ENCODE measurements around the gene PAK4.

Gene PAK4

GRCh38 chr19:39192846-39193245, 67.3 kb downstream of the PAK4 start:
- Histone ChIP-seq H3K4me1 (ENCODE audit: control insufficient read depth in 5 of 5, insufficient read depth in 5 of 5, low read length in 5 of 5) (peaks cover 0 to 11% (median 3%) of the 10 kb centered on the region in 5 donors), H3K36me3 (ENCODE audit: control insufficient read depth in 5 of 5, insufficient read depth in 5 of 5, low read length in 5 of 5) (no peaks in the 10 kb centered on the region), H3K27ac (ENCODE audit: low read depth, low read length) (no peak overlapping the region), H3K27me3 (ENCODE audit: control insufficient read depth in 5 of 5, insufficient read depth in 4 of 5, low read length in 5 of 5) (peaks cover 25 to 36% (median 35%) of the 10 kb centered on the region in 5 donors), H3K9ac (ENCODE audit: low read length in 5 of 5) (no peak overlapping the region), H3K4me3 (ENCODE audit: low read depth in 1 of 5, low read length in 5 of 5) (no peak overlapping the region), H3K9me3 (ENCODE audit: control insufficient read depth in 5 of 5, low read length in 5 of 5) (no peaks in the 10 kb centered on the region)

- Histone ChIP-seq H3K9me3 (ENCODE audit: control insufficient read depth in 5 of 5, low read length in 5 of 5) (no peaks in the 10 kb centered on the region), H3K27me3 (ENCODE audit: control insufficient read depth in 5 of 5, insufficient read depth in 4 of 5, low read length in 5 of 5) (peaks cover 23 to 41% (median 40%) of the 10 kb centered on the region in 5 donors), H3K27ac (ENCODE audit: low read depth, low read length) (no peak overlapping the region), H3K4me3 (ENCODE audit: low read depth in 1 of 5, low read length in 5 of 5) (no peak overlapping the region), H3K9ac (ENCODE audit: low read length in 5 of 5) (peak overlapping the region in 1 of 5 donors; percentile 14), H3K4me1 (ENCODE audit: control insufficient read depth in 5 of 5, insufficient read depth in 5 of 5, low read length in 5 of 5) (peaks cover 0 to 11% (median 3%) of the 10 kb centered on the region in 5 donors), H3K36me3 (ENCODE audit: control insufficient read depth in 5 of 5, insufficient read depth in 5 of 5, low read length in 5 of 5) (no peaks in the 10 kb centered on the region)
Measured at GRCh38 chr19:39193803-39194202, 68.2 kb downstream of the PAK4 start.

GRCh38 chr19:39194832-39195542, 69.4 kb downstream of the PAK4 start:
- no peak overlapping the region for H3K27ac ChIP-seq (ENCODE audit: low read depth, low read length)
- H3K4me1 ChIP-seq (ENCODE audit: control insufficient read depth in 5 of 5, insufficient read depth in 5 of 5, low read length in 5 of 5) = peaks cover 0 to 11% (median 3%) of the 10 kb centered on the region in 5 donors
- no peaks in the 10 kb centered on the region for H3K9me3 ChIP-seq (ENCODE audit: control insufficient read depth in 5 of 5, low read length in 5 of 5)
- no peaks in the 10 kb centered on the region for H3K36me3 ChIP-seq (ENCODE audit: control insufficient read depth in 5 of 5, insufficient read depth in 5 of 5, low read length in 5 of 5)
- no peak overlapping the region for H3K4me3 ChIP-seq (ENCODE audit: low read depth in 1 of 5, low read length in 5 of 5)
- H3K9ac ChIP-seq (ENCODE audit: low read length in 5 of 5) = no peak overlapping the region
- H3K27me3 ChIP-seq (ENCODE audit: control insufficient read depth in 5 of 5, insufficient read depth in 4 of 5, low read length in 5 of 5) = peaks cover 24 to 47% (median 43%) of the 10 kb centered on the region in 5 donors

GRCh38 chr19:39195755-39196154, 70.2 kb downstream of the PAK4 start:
- Histone ChIP-seq H3K4me1 (ENCODE audit: control insufficient read depth in 5 of 5, insufficient read depth in 5 of 5, low read length in 5 of 5) (peaks cover 0 to 11% (median 3%) of the 10 kb centered on the region in 5 donors), H3K27me3 (ENCODE audit: control insufficient read depth in 5 of 5, insufficient read depth in 4 of 5, low read length in 5 of 5) (peaks cover 29 to 54% (median 48%) of the 10 kb centered on the region in 5 donors), H3K36me3 (ENCODE audit: control insufficient read depth in 5 of 5, insufficient read depth in 5 of 5, low read length in 5 of 5) (no peaks in the 10 kb centered on the region), H3K9ac (ENCODE audit: low read length in 5 of 5) (no peak overlapping the region), H3K4me3 (ENCODE audit: low read depth in 1 of 5, low read length in 5 of 5) (no peak overlapping the region), H3K27ac (ENCODE audit: low read depth, low read length) (no peak overlapping the region), H3K9me3 (ENCODE audit: control insufficient read depth in 5 of 5, low read length in 5 of 5) (no peaks in the 10 kb centered on the region)

- no peaks in the 10 kb centered on the region for H3K36me3 ChIP-seq (ENCODE audit: control insufficient read depth in 5 of 5, insufficient read depth in 5 of 5, low read length in 5 of 5)
- H3K4me1 ChIP-seq (ENCODE audit: control insufficient read depth in 5 of 5, insufficient read depth in 5 of 5, low read length in 5 of 5) = peaks cover 0 to 11% (median 3%) of the 10 kb centered on the region in 5 donors
- H3K9me3 ChIP-seq (ENCODE audit: control insufficient read depth in 5 of 5, low read length in 5 of 5) = no peaks in the 10 kb centered on the region
- no peak overlapping the region for H3K9ac ChIP-seq (ENCODE audit: low read length in 5 of 5)
- no peak overlapping the region for H3K27ac ChIP-seq (ENCODE audit: low read depth, low read length)
- no peak overlapping the region for H3K4me3 ChIP-seq (ENCODE audit: low read depth in 1 of 5, low read length in 5 of 5)
- H3K27me3 ChIP-seq (ENCODE audit: control insufficient read depth in 5 of 5, insufficient read depth in 4 of 5, low read length in 5 of 5) = peaks cover 32 to 58% (median 52%) of the 10 kb centered on the region in 5 donors
Measured at GRCh38 chr19:39196320-39196719, 70.7 kb downstream of the PAK4 start.

GRCh38 chr19:39196860-39197562, 71.4 kb downstream of the PAK4 start, which contains the start of gene NCCRP1:
NCCRP1 (plus strand) TSS chr19:39196964; CDS start chr19:39196983, 19 bp downstream.
- Histone ChIP-seq H3K4me1 (ENCODE audit: control insufficient read depth in 5 of 5, insufficient read depth in 5 of 5, low read length in 5 of 5) (peaks cover 0 to 11% (median 3%) of the 10 kb centered on the region in 5 donors), H3K27ac (ENCODE audit: low read depth, low read length) (no peak within 1 kb of the TSS), H3K27me3 (ENCODE audit: control insufficient read depth in 5 of 5, insufficient read depth in 4 of 5, low read length in 5 of 5) (peaks cover 32 to 60% (median 57%) of the 10 kb centered on the region in 5 donors), H3K9me3 (ENCODE audit: control insufficient read depth in 5 of 5, low read length in 5 of 5) (no peaks in the 10 kb centered on the region), H3K9ac (ENCODE audit: low read length in 5 of 5) (no peak within 1 kb of the TSS), H3K4me3 (ENCODE audit: low read depth in 1 of 5, low read length in 5 of 5) (no peak within 1 kb of the TSS), H3K36me3 (ENCODE audit: control insufficient read depth in 5 of 5, insufficient read depth in 5 of 5, low read length in 5 of 5) (no peaks in the 10 kb centered on the region)

GRCh38 chr19:39197808-39198207, 72.2 kb downstream of the PAK4 start:
- H3K4me3 ChIP-seq (ENCODE audit: low read depth in 1 of 5, low read length in 5 of 5) = no peak overlapping the region
- H3K9me3 ChIP-seq (ENCODE audit: control insufficient read depth in 5 of 5, low read length in 5 of 5) = no peaks in the 10 kb centered on the region
- no peak overlapping the region for H3K9ac ChIP-seq (ENCODE audit: low read length in 5 of 5)
- H3K27me3 ChIP-seq (ENCODE audit: control insufficient read depth in 5 of 5, insufficient read depth in 4 of 5, low read length in 5 of 5) = peaks cover 32 to 65% (median 61%) of the 10 kb centered on the region in 5 donors
- peaks cover 0 to 11% (median 3%) of the 10 kb centered on the region in 5 donors for H3K4me1 ChIP-seq (ENCODE audit: control insufficient read depth in 5 of 5, insufficient read depth in 5 of 5, low read length in 5 of 5)
- no peaks in the 10 kb centered on the region for H3K36me3 ChIP-seq (ENCODE audit: control insufficient read depth in 5 of 5, insufficient read depth in 5 of 5, low read length in 5 of 5)
- H3K27ac ChIP-seq (ENCODE audit: low read depth, low read length) = no peak overlapping the region

- Histone ChIP-seq H3K27me3 (ENCODE audit: control insufficient read depth in 5 of 5, insufficient read depth in 4 of 5, low read length in 5 of 5) (peaks cover 36 to 75% (median 73%) of the 10 kb centered on the region in 5 donors), H3K4me3 (ENCODE audit: low read depth in 1 of 5, low read length in 5 of 5) (no peak overlapping the region), H3K27ac (ENCODE audit: low read depth, low read length) (no peak overlapping the region), H3K4me1 (ENCODE audit: control insufficient read depth in 5 of 5, insufficient read depth in 5 of 5, low read length in 5 of 5) (peaks cover 0 to 11% (median 3%) of the 10 kb centered on the region in 5 donors), H3K9me3 (ENCODE audit: control insufficient read depth in 5 of 5, low read length in 5 of 5) (no peaks in the 10 kb centered on the region), H3K9ac (ENCODE audit: low read length in 5 of 5) (no peak overlapping the region), H3K36me3 (ENCODE audit: control insufficient read depth in 5 of 5, insufficient read depth in 5 of 5, low read length in 5 of 5) (no peaks in the 10 kb centered on the region)
Measured at GRCh38 chr19:39199025-39199424, 73.4 kb downstream of the PAK4 start.

- no peak overlapping the region for H3K9ac ChIP-seq (ENCODE audit: low read length in 5 of 5)
- H3K27ac ChIP-seq (ENCODE audit: low read depth, low read length) = no peak overlapping the region
- H3K4me3 ChIP-seq (ENCODE audit: low read depth in 1 of 5, low read length in 5 of 5) = no peak overlapping the region
- peaks cover 33 to 79% (median 73%) of the 10 kb centered on the region in 5 donors for H3K27me3 ChIP-seq (ENCODE audit: control insufficient read depth in 5 of 5, insufficient read depth in 4 of 5, low read length in 5 of 5)
- peaks cover 0 to 11% (median 3%) of the 10 kb centered on the region in 5 donors for H3K4me1 ChIP-seq (ENCODE audit: control insufficient read depth in 5 of 5, insufficient read depth in 5 of 5, low read length in 5 of 5)
- no peaks in the 10 kb centered on the region for H3K36me3 ChIP-seq (ENCODE audit: control insufficient read depth in 5 of 5, insufficient read depth in 5 of 5, low read length in 5 of 5)
- H3K9me3 ChIP-seq (ENCODE audit: control insufficient read depth in 5 of 5, low read length in 5 of 5) = no peaks in the 10 kb centered on the region
Measured at GRCh38 chr19:39200066-39200802, 74.6 kb downstream of the PAK4 start.

All from subcutaneous abdominal adipose tissue (tissue), 5 donors.